Measurements from ENCODE around the gene ATG101.

The ATG101 gene

DNA sequence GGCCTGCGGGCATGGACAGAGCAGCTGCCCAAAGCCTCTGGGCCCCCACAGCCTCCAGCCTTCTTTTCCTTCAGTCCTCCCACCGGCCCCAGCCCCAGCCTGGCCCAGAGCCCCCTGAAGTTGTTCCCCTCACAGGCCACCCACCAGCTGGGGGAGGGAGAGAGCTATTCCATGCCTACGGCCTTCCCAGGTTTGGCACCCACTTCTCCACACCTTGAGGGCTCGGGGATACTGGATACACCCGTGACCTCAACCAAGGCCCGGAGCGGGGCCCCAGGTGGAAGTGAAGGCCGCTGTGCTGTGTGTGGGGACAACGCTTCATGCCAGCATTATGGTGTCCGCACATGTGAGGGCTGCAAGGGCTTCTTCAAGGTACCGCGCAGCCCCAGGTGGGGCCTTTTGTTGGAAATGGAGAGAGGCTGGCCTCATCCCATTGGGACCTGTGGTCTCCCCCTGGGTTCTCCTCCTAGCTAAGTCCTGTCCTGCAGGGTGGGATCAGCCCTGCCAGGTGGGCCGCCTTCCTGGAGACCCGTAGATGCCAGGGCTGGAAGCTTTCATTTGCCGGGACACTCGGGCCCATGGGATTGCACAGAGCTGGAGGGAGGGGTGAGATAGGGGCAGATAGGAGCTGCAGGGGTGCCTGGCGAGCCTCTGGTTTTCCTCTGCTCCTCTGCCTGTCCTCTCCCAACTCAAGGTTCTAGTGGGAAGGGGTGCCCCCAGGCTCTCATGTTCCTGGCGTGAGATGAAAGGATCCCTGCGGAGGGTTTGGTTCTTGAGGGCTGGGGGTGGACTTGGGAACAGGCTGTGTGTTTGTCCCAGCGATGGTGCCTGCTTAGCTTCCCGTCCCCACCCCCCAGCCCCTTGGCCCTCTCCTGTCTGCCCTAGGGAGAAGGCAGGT is 14.7 kb upstream of the ATG101 start:
- no peak overlapping the region for H3K4me3 ChIP-seq (ENCODE audit: low read length, poor library complexity, severe bottlenecking)
- no peaks in the 10 kb centered on the region for H3K79me2 ChIP-seq (ENCODE audit: insufficient read depth, low read length)
- H2AFZ ChIP-seq (ENCODE audit: low read length), result no peak overlapping the region
- no peaks in the 10 kb centered on the region for H3K9me3 ChIP-seq (ENCODE audit: insufficient read depth, low read depth, low read length)
- no peak overlapping the region for H3K4me2 ChIP-seq (ENCODE audit: low read depth, low read length, poor library complexity, severe bottlenecking)
- no peaks in the 10 kb centered on the region for H3K9me2 ChIP-seq (replicated peaks; ENCODE audit: low read depth, low read length)
- no peak for TF ChIP-seq EZH2phosphoT487 (IDR thresholded peaks at IDR 0.05; ENCODE audit: borderline replicate concordance)
- TF ChIP-seq, protein P1, sequence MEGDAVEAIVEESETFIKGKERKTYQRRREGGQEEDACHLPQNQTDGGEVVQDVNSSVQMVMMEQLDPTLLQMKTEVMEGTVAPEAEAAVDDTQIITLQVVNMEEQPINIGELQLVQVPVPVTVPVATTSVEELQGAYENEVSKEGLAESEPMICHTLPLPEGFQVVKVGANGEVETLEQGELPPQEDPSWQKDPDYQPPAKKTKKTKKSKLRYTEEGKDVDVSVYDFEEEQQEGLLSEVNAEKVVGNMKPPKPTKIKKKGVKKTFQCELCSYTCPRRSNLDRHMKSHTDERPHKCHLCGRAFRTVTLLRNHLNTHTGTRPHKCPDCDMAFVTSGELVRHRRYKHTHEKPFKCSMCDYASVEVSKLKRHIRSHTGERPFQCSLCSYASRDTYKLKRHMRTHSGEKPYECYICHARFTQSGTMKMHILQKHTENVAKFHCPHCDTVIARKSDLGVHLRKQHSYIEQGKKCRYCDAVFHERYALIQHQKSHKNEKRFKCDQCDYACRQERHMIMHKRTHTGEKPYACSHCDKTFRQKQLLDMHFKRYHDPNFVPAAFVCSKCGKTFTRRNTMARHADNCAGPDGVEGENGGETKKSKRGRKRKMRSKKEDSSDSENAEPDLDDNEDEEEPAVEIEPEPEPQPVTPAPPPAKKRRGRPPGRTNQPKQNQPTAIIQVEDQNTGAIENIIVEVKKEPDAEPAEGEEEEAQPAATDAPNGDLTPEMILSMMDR (conservative IDR thresholded peaks at IDR 0.05; ENCODE audit: low read length), result no peak
- H3F3A ChIP-seq (ENCODE audit: low read depth), result no peaks in the 10 kb centered on the region
- no peak overlapping the region for H3K9ac ChIP-seq (ENCODE audit: low read depth, low read length, poor library complexity, severe bottlenecking)
- no peaks in the 10 kb centered on the region for H3K36me3 ChIP-seq (ENCODE audit: insufficient read depth, low read length)
- H4K20me1 ChIP-seq (ENCODE audit: insufficient read depth, low read length, poor library complexity, severe bottlenecking), result no peaks in the 10 kb centered on the region
- H3K4me1 ChIP-seq (ENCODE audit: insufficient read depth, low read length, poor library complexity, severe bottlenecking), result peaks cover 21% of the 10 kb centered on the region
- no peaks in the 10 kb centered on the region for H3K27me3 ChIP-seq (ENCODE audit: insufficient read depth, low read length, poor library complexity, severe bottlenecking)

DNA sequence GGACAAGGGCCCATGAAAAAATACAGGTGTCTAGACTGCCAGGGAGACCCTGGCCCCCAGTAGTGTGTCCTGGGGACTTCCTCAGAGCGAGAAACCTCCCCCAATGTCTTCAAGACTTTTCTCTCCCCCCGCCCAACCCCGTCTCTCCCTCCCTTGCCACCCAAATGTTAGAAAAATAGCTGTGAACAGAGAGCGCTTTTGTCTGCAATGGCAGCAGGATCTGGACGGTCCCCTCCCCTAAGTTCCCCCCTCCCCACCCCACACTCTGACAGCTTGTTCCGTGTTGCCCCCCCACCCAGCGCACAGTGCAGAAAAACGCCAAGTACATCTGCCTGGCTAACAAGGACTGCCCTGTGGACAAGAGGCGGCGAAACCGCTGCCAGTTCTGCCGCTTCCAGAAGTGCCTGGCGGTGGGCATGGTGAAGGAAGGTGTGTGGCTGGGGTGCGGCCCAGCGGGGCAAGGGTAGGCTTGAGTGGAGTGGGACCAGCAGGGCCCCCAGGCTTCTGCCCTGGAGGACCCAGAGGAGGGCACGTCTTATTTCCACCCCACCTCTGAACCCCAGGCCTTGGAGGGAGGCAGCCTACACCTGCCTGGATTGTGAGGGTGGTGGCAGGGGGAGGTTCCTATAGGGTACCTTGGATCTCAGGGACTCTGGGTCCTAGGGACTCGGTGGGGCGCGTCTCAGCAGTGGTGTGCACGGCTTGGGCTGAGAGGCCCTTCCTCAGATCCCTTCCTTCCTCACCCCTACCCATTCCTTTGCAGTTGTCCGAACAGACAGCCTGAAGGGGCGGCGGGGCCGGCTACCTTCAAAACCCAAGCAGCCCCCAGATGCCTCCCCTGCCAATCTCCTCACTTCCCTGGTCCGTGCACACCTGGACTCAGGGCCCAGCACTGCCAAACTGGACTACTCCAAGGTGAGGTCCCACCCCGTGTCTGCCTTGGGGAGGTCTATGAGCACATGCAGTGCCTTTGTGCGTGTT is 13.8 kb upstream of the ATG101 start:
- Histone ChIP-seq H3K9me2 (replicated peaks; ENCODE audit: low read depth, low read length) (no peaks in the 10 kb centered on the region), H3K9me3 (ENCODE audit: insufficient read depth, low read depth, low read length) (no peaks in the 10 kb centered on the region), H3K9ac (ENCODE audit: low read depth, low read length, poor library complexity, severe bottlenecking) (no peak overlapping the region), H3K4me1 (ENCODE audit: insufficient read depth, low read length, poor library complexity, severe bottlenecking) (peaks cover 12% of the 10 kb centered on the region), H3K4me3 (ENCODE audit: low read length, poor library complexity, severe bottlenecking) (no peak overlapping the region), H3K27me3 (ENCODE audit: insufficient read depth, low read length, poor library complexity, severe bottlenecking) (no peaks in the 10 kb centered on the region), H3K4me2 (ENCODE audit: low read depth, low read length, poor library complexity, severe bottlenecking) (no peak overlapping the region), H4K20me1 (ENCODE audit: insufficient read depth, low read length, poor library complexity, severe bottlenecking) (no peaks in the 10 kb centered on the region), H2AFZ (ENCODE audit: low read length) (no peak overlapping the region), H3F3A (ENCODE audit: low read depth) (no peaks in the 10 kb centered on the region), H3K36me3 (ENCODE audit: insufficient read depth, low read length) (no peaks in the 10 kb centered on the region), H3K79me2 (ENCODE audit: insufficient read depth, low read length) (no peaks in the 10 kb centered on the region)
- TF ChIP-seq EZH2phosphoT487 (IDR thresholded peaks at IDR 0.05; ENCODE audit: borderline replicate concordance), result no peak
- TF ChIP-seq, protein P1 (conservative IDR thresholded peaks at IDR 0.05; ENCODE audit: low read length), result no peak

DNA sequence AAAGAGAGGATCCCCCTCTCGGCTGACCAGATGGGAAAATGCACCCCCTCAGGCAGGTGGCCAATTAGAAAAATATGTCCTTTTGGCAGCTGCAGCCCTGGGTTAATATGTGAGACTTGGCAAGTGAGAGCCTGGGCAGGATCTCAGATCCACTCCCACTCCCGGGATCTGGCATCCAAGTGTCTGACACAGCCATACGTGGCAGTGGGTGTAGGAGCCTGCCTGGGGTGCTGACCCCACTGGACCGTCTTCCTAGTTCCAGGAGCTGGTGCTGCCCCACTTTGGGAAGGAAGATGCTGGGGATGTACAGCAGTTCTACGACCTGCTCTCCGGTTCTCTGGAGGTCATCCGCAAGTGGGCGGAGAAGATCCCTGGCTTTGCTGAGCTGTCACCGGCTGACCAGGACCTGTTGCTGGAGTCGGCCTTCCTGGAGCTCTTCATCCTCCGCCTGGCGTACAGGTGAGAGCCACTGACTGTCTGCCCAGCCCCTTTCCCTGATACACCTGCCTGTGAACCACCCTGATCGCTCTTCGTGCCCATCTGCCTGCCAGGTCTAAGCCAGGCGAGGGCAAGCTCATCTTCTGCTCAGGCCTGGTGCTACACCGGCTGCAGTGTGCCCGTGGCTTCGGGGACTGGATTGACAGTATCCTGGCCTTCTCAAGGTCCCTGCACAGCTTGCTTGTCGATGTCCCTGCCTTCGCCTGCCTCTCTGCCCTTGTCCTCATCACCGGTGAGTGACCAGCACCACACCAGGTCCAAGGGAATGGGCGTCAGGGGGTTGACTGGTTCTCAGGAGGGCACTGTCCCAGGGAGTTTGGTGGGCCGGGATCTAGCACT is 12.8 kb upstream of the ATG101 start:
- no peak overlapping the region for H3K9ac ChIP-seq (ENCODE audit: low read depth, low read length, poor library complexity, severe bottlenecking)

More for the DNA sequence above, 12.8 kb upstream of the ATG101 start:
- TF ChIP-seq, protein P1 (conservative IDR thresholded peaks at IDR 0.05; ENCODE audit: low read length), result no peak
- no peak for TF ChIP-seq EZH2phosphoT487 (IDR thresholded peaks at IDR 0.05; ENCODE audit: borderline replicate concordance)
- no peak overlapping the region for H3K4me3 ChIP-seq (ENCODE audit: low read length, poor library complexity, severe bottlenecking)
- H3K9me3 ChIP-seq (ENCODE audit: insufficient read depth, low read depth, low read length), result no peaks in the 10 kb centered on the region
- no peak overlapping the region for H3K4me2 ChIP-seq (ENCODE audit: low read depth, low read length, poor library complexity, severe bottlenecking)
- H3K4me1 ChIP-seq (ENCODE audit: insufficient read depth, low read length, poor library complexity, severe bottlenecking), result peaks cover 4% of the 10 kb centered on the region
- H2AFZ ChIP-seq (ENCODE audit: low read length), result no peak overlapping the region
- no peaks in the 10 kb centered on the region for H4K20me1 ChIP-seq (ENCODE audit: insufficient read depth, low read length, poor library complexity, severe bottlenecking)
- H3K36me3 ChIP-seq (ENCODE audit: insufficient read depth, low read length), result no peaks in the 10 kb centered on the region
- no peaks in the 10 kb centered on the region for H3K9me2 ChIP-seq (replicated peaks; ENCODE audit: low read depth, low read length)
- H3F3A ChIP-seq (ENCODE audit: low read depth), result no peaks in the 10 kb centered on the region
- H3K79me2 ChIP-seq (ENCODE audit: insufficient read depth, low read length), result no peaks in the 10 kb centered on the region
- no peaks in the 10 kb centered on the region for H3K27me3 ChIP-seq (ENCODE audit: insufficient read depth, low read length, poor library complexity, severe bottlenecking)

Data from Loucy (cell line).